HG02588 (cell line): Measurements from ENCODE around the gene NAA38.

Source experiments
- ATAC-seq: cut with Tn5 transposase; IDR thresholded peaks from one replicate; pipeline ENCODE4 v1.9.1; 2021; ENCODE audit warnings: mild to moderate bottlenecking, moderate library complexity; ENCODE audit not compliant: unreplicated experiment

The NAA38 gene

DNA sequence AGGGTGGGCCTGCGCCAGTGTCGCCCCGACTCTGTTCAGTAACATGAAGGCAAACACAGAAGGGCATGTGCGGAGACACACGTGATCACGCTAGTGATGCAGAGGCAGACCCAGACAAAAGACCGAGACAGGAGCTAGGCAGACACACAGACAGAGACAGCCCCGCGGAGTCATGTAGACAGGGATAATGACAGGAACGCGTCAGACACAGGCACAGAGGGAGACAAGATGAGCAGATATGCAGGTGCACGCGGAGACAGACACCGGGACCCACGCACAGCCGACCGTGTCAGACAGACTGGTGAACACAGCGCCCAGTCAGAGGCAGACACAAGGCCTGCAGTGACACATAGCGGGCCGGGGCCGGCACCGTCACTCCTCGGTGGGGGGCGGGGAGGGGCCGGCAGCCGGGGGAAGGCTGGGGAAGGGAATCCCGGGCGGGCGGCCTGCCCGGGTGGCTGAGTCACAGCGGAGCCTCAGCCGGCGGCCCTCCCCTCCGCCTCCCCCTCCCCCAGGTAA, 15.9 kb downstream of the NAA38 start:
- peak; percentile 3 for ATAC-seq

DNA sequence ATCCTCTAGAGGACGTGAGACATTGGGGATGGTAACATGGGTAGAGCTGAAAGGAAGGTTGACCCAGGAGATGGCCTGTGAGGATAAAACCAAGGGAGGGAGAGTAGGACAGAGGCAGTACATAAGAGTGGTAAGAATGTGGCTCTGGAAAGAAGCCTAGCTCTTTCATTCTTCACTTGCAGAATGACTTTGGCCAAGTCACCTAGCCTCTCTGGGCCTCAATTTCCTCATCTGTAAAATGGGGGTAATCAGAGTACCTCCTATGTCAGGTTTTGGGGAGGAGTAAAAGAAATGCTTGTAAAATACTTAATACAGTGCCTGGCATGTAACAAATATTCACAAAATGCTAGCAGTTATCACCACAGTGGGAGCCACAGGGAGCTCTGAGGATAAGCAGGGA, 16.5 kb downstream of the NAA38 start:
- no peak for ATAC-seq

DNA sequence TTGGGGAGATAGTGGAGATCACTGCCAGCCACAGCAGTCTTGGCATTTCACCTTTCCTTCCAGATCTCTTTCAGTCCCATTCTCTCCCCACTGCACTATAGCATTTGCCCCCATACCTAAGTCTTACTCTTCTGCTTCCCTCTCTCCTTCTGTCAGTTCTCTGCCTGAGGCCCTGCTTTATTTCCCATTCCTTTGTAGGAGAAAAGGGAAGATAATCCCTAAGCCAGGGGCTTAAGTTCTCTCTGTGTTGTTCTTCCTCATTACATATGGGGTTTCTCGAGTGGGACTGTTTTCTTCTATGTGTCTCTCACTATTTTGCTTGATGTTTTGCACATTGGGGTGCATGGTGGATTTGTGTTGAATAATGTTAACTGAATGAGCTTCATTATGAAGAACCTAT, 16.9 kb downstream of the NAA38 start:
- ATAC-seq: no peak

DNA sequence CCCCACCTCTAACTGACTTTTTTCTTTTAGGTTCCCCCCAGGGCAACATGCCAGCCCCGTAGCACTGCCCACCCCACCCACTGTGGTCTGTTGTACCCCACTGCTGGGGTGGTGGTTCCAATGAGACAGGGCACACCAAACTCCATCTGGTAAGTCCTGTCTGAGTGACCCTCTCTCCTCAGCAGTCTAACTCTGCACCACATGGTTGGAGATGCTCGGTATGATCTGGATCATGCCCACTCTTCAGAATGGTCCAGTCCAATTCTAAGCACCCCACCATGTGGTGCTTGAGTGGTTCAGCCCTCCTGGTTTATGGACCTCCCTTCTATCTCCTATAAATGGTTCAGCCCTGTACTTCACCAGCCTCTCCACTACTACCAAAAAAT, 17.5 kb downstream of the NAA38 start:
- ATAC-seq: no peak

DNA sequence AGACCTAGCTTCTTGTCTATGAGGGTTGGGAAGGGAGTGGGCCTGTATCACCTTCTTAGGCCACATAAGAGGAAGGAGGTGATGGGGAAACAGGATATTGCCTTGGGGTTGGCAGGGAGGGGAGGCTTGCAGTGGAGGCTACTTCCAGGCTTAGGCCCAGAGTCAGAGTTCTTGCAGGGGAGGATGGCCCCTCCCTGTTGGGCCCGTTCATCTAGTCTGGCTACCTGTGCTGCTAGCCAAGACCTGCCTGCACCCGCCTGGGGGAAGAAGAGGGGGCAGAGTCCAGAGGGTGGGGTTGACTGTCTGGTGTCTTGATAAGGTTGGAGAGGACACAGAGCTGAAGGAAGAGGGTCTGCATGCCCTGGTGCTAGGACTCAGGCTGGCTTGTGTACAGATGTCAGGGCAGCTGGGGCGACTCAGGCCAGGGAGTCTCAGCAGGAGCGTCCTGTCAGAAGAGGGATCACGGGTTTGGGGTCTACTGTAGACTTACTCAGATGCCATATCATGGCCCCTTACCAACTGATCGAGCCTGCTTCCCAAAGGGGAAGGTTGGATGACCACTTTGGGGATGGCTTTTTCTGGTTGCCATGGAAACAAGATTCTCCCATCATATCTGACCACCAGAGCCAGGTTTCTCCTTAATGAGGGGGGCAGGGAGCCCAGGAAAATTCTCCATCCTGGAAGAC, 18.0 kb downstream of the NAA38 start:
- no peak for ATAC-seq

DNA sequence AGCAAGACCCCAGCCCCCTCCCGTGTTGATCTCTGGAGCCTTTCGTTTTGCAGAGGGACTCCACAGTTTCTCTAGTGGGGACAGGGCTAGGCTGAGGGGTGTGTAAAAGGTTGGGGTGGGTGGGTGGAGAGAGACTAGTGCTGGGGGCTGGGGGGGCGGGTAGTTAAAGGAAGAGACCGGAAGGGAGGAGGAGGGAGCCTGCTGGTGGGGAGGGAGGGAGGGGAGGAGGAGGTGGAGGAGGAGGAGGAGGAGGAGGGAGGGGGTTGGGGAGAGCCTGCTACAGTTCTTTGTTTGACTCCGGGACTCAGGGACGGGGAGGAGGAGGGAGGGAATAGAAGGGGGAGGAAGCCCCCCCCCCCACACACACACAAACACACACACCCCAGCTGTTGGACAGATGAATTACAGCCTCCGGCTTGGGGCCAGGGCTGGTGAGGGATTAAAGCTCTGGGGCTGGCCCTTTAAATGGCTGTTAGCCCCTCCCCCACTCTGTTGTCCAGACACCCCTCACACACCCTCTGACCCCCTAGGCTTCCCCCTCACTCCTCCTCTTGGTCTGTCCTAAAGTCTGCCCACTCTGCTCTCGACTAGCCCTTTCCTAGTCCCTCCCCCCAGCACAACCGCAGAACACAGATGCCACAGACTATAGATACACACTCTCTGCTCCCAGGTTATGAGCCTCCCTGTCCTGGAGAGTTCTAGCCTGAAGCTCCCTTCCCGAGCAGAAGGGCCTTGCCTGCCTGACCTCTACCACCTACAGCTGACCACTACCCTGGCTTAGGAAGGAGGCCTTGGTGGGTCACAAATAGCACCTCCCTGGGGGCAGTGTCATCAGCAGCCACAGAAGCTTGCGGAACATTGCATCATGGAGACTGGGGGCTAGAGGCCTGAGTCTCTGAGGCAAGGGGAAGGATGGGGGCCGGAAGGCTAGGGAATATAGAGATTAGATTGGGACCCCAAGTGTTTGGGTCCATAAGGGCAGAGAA, 19.0 kb downstream of the NAA38 start:
- no peak for ATAC-seq

DNA sequence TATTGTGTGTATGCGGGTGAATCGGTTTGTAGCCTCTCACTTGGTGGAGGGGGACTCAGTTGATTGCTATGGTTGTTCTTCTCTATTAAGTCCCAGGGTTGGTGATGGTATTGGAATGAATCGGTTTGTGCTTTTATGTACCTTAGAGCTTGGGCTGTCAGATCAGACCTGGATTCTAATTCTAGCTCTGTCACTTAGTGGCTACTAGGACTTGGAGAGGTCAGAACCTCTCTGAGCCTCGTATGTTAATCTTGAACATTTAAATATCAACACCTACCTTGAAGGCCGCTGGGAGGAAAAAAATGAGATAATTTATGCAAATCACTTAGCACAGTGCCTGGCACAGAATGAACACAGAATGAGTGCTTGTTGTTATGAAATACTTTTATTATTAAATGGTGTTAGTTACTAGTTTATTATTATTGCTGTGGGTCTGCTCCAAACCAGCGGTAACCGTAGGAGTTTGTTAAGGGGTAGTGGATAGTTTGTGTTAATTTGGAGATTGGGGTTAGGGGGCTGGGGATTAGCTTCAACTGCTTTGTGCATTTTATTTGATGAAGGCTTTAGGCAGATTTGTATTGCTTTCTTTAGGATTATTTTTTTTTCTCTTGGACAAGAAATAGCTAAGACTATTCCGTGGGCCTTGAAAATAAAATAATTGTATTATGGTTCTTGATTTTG, 19.8 kb downstream of the NAA38 start:
- ATAC-seq: no peak

DNA sequence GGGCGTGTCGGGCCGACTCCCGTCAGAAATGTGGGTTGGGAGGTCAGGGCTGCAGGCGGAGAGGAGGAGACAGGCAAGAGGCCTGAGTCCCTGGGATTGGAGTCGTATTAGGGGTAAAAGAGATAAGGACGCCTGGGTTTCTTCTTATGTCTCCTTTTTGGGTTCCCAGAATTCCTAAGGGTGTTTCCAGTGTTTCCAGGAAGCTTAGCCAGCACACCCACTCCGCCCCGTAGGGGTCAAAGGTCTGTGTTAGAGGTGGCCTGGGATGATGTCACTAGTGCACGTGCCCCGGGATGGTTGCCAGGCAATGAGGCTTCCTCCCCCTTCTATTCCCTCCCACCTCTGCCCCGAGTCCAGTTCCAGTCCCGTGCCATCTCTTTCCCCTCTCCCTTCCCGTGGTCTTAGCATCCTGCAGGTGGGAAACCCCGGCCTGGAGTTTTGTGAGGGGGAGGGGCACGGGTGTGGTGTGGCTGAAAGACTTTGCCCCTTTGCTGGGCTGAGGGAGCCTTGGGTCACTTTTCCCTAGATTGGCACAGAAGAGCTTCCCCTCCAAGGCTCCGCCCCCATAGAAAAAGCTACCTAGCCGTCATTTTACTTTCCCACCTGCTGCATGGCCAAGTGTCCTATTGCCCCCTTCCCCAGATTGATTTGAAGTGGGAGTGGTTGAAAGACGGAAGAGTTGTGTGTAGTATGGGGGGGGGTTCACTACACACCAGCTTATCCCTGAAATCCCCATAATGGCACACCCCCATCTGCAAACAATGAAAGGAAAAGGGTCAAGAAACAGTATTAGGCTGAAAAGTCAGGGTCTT, 20.6 kb downstream of the NAA38 start:
- no peak for ATAC-seq

DNA sequence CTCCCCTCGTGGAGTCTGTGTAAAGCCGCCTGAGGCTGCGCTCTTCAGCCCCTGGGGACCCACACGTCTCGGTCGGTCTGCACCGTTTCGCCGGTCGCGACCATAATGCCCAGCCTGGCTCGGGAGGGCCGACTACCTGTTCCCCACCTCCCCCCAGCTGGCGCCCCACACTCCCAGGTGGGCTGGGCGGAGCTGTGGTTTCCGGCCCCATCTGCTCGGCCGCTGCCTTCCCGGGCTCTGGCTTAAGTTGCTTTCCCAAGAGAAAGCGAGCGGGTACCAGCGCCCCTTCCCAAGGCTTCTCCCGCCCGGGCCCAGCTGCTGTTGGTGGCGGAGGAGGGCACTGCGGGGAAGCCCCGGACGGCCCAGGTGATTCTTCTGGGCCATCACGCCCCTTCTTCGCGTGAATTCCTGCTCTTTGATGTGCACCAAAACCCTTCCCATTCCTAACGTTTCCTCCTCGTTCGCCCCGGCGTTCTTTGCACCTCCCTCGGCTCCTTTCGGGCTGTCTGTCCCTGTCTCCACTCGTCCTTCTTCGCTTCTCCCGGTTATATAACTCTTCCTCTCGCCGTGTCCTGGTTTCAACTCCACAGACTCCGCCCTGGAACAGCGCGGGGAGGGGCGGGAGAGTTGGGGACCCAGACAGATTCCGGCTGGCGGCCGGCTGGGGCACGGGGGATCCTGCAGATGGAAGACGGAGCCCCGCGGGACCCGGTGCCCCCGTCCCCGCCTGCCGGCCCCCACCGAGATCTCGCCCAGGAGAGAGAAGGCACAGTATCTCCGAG, 21.4 kb downstream of the NAA38 start:
- peak; percentile 1 for ATAC-seq

DNA sequence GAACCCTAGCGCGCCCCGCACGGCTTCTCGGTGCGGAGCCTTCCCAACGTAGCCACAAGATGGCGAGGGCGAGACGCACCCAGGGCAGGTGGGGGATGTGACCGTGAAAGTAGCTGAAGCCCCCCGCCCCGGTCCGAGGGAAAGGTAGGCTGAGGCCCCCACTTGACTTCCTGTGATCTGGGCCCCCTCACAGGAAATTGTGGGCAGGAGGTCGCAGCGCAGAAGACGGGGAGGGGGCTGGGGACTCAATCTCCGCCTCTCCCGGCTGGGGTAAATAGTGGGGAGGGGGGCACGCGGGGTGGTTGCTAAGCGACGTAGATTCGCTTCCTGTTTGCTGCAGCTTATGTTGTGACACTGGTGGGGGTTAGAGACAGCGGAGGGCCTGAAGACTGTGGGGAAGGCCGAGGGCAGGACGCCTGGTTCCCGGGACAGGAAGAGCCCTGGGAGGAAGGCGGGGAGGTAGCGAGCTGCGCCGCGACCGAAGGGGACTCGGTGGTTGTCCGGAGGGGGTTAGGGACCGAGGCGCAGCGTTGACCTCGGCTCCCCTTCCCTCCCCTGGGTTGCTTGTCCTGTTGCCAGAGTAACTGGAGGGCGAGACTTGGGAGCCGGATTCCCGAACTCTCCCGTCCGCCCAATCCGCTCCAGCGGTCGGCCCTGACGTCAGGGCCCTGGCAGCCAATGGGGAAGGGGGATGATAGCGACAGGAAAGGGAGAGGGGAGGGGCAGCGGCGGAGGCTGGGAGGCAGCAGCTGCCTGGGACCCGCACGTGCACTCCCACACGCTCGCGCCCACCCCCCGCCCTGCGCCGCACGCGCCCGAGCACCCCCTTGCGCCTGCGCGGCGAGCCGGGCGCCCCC, 22.2 kb downstream of the NAA38 start:
- peak; percentile 48 for ATAC-seq

DNA sequence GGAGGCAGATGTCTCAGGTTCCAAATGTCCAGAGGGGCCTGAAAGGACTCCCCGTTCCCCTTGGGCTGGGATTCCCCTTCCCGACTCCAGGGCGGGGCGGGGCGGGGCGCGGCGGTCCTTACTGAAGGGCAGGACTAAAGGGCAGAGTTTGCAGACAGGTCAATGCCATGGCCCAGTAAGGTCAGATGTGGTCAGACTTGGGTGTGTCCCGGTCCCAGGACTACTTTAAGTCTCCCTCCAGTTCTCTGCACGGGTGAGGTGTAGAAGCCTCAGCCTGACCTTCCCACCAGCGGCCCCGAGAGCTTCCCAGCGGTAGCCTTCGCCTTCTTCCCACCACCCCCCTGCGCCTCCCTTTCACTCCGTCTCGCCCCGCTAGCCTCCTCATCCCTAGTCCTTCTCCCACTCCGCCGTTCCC, 22.8 kb downstream of the NAA38 start:
- ATAC-seq: no peak

DNA sequence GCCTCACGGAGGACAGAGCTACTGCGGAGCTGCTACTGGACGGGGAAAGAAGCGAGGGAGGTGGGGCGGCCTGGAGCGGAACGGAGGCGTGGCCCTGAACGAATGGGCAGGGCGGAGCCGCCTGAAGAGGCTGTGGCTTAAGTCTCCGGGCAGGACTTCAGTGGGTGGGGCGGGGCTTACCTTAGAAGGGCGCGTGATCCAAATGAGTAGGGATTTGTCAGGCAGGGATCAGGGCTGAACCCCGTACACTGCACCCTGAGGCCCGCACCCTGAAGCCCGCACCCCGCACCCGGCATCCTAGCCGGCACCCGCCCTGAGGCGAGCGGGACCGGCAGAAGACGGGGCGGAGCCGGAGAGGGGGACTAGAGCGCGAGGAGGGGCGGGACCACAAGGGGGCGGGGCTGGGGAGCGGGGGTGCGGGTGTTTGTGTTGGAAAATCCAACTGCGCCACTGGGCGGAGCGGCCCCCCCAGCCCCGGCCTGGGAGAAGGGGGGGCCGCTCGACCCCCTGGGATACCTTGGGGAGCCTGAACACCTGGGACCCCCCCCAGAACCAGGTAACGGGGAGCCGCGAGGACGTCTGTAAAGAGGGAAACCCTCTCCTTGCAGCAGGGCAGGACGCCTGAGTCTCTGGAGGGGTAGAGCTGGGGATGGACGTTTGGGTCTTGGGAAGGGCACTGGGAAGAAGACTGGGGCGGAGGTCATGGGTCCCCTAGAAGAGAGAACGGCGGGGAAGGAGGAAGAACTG, 23.4 kb downstream of the NAA38 start, which contains the start of gene KDM6B:
TSS of gene KDM6B (plus strand) at position 423 of the 747 bp plus-strand sequence. CDS start 11,338 bp downstream, outside the sequence.
- peak; percentile 36 for ATAC-seq

DNA sequence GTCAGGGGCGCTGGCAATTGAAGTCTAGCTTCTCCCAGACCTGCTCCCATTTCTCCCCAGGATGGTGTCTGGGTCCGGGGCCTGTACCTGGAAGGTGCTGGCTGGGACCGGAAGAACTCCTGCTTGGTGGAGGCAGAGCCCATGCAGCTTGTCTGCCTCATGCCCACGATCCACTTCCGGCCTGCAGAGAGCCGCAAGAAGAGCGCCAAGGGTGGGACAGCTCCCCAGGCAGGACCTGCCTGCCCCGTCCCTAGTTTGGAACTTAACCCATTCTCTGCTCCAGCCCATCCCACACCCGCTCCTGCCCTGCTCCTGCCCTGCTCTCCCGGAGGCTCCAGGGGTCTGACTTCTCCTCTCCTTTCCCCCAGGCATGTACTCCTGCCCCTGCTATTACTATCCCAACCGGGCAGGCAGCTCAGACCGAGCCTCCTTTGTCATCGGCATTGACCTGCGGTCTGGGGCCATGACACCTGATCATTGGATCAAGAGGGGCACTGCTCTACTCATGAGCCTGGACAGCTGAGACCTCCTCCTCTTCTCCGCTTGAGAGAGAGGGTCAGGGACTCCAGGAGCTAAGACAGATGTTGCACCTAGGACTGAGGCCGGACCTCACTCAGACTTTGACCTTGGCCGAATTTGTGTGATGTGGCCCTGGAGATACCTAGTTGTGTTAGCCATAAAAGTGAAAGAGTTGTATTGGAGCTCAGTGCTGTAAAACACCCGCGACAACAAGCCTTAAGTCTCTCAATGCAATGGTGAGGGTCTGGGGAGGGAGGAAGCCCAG, 24.2 kb downstream of the NAA38 start:
- ATAC-seq: no peak

DNA sequence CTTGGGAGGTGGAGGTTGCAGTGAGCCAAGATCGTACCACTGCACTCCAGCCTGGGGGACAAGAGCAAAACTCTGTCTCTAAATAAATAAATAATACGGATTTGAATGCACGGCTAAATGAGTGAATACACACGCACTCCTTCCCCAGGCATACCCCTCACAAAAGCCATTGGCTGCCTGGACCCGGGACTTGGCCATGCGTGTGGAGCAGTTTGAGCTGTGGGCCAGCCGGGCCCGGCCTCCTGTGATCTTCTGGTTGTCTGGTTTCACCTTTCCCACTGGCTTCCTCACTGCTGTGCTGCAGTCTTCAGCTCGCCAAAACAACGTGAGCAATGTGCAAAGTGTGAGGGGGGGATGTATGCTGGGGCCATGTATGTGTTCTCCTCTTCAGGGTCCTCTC, 24.9 kb downstream of the NAA38 start:
- ATAC-seq: no peak

DNA sequence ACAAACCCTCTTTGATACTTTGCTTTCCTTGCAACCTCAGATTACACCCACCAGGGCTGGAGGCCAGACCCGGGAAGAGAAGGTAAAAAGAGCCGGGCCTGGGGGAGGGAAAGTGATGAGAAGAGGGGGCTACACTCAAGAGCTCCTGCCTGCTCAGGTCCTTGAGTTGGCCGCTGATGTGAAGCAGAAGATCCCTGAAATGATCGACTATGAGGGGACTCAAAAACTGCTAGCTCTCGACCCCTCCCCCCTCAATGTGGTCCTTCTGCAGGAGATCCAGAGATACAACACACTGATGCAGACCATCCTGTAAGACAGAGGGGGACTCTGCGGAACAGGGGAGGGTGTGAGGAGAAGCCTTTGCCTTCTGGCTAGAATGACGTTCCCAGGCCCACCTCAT, 26.1 kb downstream of the NAA38 start:
- ATAC-seq: no peak

DNA sequence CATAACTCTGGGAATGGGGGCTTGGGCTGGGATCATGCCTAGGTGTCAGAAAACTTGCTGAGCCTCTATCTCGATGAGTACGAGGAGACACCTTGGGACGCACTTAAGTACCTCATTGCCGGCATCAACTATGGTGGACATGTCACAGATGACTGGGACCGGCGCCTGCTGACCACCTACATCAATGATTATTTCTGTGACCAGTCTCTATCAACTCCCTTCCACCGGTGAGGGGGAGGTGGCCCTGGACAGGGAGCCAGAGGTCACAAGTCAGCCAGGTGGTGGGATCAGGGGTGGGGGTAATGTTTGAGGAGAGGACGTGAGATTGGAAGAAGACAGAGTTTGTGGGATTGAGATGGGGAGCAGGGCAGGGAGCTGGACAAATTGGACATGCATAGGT, 26.7 kb downstream of the NAA38 start:
- ATAC-seq: no peak
